ENCODE results near the gene BCL7B. TPM values are rescaled to one million over a fixed set of nuclear protein-coding genes. Genes with fewer than 3 reads are reported as not detected.
A peak's percentile ranks its signal among the peaks of the same experiment; 100 is the strongest.

Gene BCL7B
- polyA plus RNA-seq, 1 donor (not counting 4 experiments of a cell fraction or from before 2014, with no cell fraction given), result 41.0 TPM

- H3K27me3 ChIP-seq (ENCODE audit: control insufficient read depth, extremely low read depth, insufficient read depth, low read length), result no peaks in the 10 kb centered on the region
- H3K4me3 ChIP-seq (ENCODE audit: control insufficient read depth in 2 of 3, extremely low read depth in 1 of 3, insufficient read depth in 2 of 3, low read depth in 1 of 3, low read length in 3 of 3), result peak within 1 kb of the TSS; percentile 72 to 91 (median 80)
- TF ChIP-seq EZH2 (IDR thresholded peaks at IDR 0.05; ENCODE audit: low read length) (no peak), CTCF (optimal IDR thresholded peaks at IDR 0.05 in 1 of 3, IDR thresholded peaks at IDR 0.05 in 1 of 3, conservative IDR thresholded peaks at IDR 0.05 in 1 of 3; ENCODE audit: extremely low read depth in 1 of 3, insufficient read depth in 2 of 3, low read length in 3 of 3) (peak in 1 of 3 experiments; percentile 25)
- FAIRE-seq (no peak), DNase-seq (ENCODE audit: low read depth, low spot score) (peak; percentile 90)
- peaks cover 10 to 14% of the 10 kb centered on the region in 2 experiments for H3K36me3 ChIP-seq (ENCODE audit: control insufficient read depth in 2 of 2, extremely low read depth in 1 of 2, insufficient read depth in 2 of 2, low read length in 2 of 2)
- dilution Hi-C loops (cut with MboI; ENCODE audit: extremely low pct_ligation_motif_present, low sequenced_read_pairs), result no loop called here
- no peaks in the 10 kb centered on the region for H3K9me1 ChIP-seq (ENCODE audit: control insufficient read depth, extremely low read depth, insufficient read depth, low read length)
- peak within 1 kb of the TSS; percentile 90 for H3K9ac ChIP-seq (ENCODE audit: control insufficient read depth, extremely low read depth, insufficient read depth, low read length)
- H3K27ac ChIP-seq (ENCODE audit: control insufficient read depth, insufficient read depth, low read length), result peak within 1 kb of the TSS; percentile 78
- peaks cover 30% of the 10 kb centered on the region for H3K79me2 ChIP-seq (ENCODE audit: control insufficient read depth, insufficient read depth, low read length)
- peak within 1 kb of the TSS; percentile 89 for H3K4me2 ChIP-seq (ENCODE audit: control insufficient read depth, extremely low read depth, insufficient read depth, low read depth, low read length)
- no peaks in the 10 kb centered on the region for H3K9me3 ChIP-seq (ENCODE audit: control insufficient read depth, low read depth, low read length)
- peaks cover 12% of the 10 kb centered on the region for H3K4me1 ChIP-seq (ENCODE audit: control insufficient read depth, extremely low read depth, insufficient read depth, low read length)
- peaks cover 2% of the 10 kb centered on the region for H4K20me1 ChIP-seq (ENCODE audit: control insufficient read depth, extremely low read depth, insufficient read depth, low read length)
- peak within 1 kb of the TSS; percentile 92 for H2AFZ ChIP-seq (ENCODE audit: control insufficient read depth, low read length)
Observed at GRCh38 chr7:73578342-73579128, 21.0 kb upstream of the BCL7B start, which contains the start of gene TBL2. TSS of gene TBL2 (minus strand) at chr7:73578579. CDS start at chr7:73578549, 30 bp downstream.

GRCh38 chr7:73577627-73578341 lies 20.3 kb upstream of the BCL7B start:
- Histone ChIP-seq H3K9ac (ENCODE audit: control insufficient read depth, extremely low read depth, insufficient read depth, low read length) (peak overlapping the region; percentile 90), H3K79me2 (ENCODE audit: control insufficient read depth, insufficient read depth, low read length) (peaks cover 30% of the 10 kb centered on the region), H3K9me3 (ENCODE audit: control insufficient read depth, low read depth, low read length) (no peaks in the 10 kb centered on the region), H2AFZ (ENCODE audit: control insufficient read depth, low read length) (peak overlapping the region; percentile 49), H3K4me2 (ENCODE audit: control insufficient read depth, extremely low read depth, insufficient read depth, low read depth, low read length) (peak overlapping the region; percentile 89), H3K9me1 (ENCODE audit: control insufficient read depth, extremely low read depth, insufficient read depth, low read length) (no peaks in the 10 kb centered on the region), H3K27ac (ENCODE audit: control insufficient read depth, insufficient read depth, low read length) (peak overlapping the region; percentile 78), H3K36me3 (ENCODE audit: control insufficient read depth in 2 of 2, extremely low read depth in 1 of 2, insufficient read depth in 2 of 2, low read length in 2 of 2) (peaks cover 18 to 19% of the 10 kb centered on the region in 2 experiments), H4K20me1 (ENCODE audit: control insufficient read depth, extremely low read depth, insufficient read depth, low read length) (peaks cover 2% of the 10 kb centered on the region), H3K4me1 (ENCODE audit: control insufficient read depth, extremely low read depth, insufficient read depth, low read length) (peaks cover 12% of the 10 kb centered on the region), H3K27me3 (ENCODE audit: control insufficient read depth, extremely low read depth, insufficient read depth, low read length) (no peaks in the 10 kb centered on the region), H3K4me3 (ENCODE audit: control insufficient read depth in 2 of 3, extremely low read depth in 1 of 3, insufficient read depth in 2 of 3, low read depth in 1 of 3, low read length in 3 of 3) (peak overlapping the region; percentile 72 to 91 (median 80))
- no peak for DNase-seq (ENCODE audit: low read depth, low spot score)
- FAIRE-seq, result no peak
- dilution Hi-C loops (cut with MboI; ENCODE audit: extremely low pct_ligation_motif_present, low sequenced_read_pairs), result no loop called here
- no peak for TF ChIP-seq CTCF (optimal IDR thresholded peaks at IDR 0.05 in 1 of 3, IDR thresholded peaks at IDR 0.05 in 1 of 3, conservative IDR thresholded peaks at IDR 0.05 in 1 of 3; ENCODE audit: extremely low read depth in 1 of 3, insufficient read depth in 2 of 3, low read length in 3 of 3)
- no peak for TF ChIP-seq EZH2 (IDR thresholded peaks at IDR 0.05; ENCODE audit: low read length)
